ENCODE results near the gene MRPL43. TPM values are rescaled to one million over a fixed set of nuclear protein-coding genes. Genes with fewer than 3 reads are reported as not detected.

MRPL43 gene
- total RNA-seq, 6 experiments from 2014 or later, result 101 to 120 (median 115) TPM

- H3K4me3 Mint-ChIP-seq, result peak within 1 kb of the TSS; percentile 90
- peaks cover 29% of the 10 kb centered on the region for H3K4me1 Mint-ChIP-seq (ENCODE audit: low read depth)
- H3K27me3 Mint-ChIP-seq (ENCODE audit: insufficient read depth), result no peaks in the 10 kb centered on the region; the same call in none of the 2 replicates
- no peaks in the 10 kb centered on the region for H3K9me3 Mint-ChIP-seq
- no peak for TF ChIP-seq CTCF (IDR thresholded peaks at IDR 0.05)
- peaks cover 6% of the 10 kb centered on the region; the same call in 1 of the 2 replicates for H3K36me3 Mint-ChIP-seq (ENCODE audit: low read depth)
- H3K27ac Mint-ChIP-seq, result peak within 1 kb of the TSS; percentile 95
- DNase-seq, result no peak
These were observed 12.4 kb upstream of the MRPL43 start, which contains the start of gene LZTS2 for GRCh38 chr10:100999742-101000126. LZTS2 (plus strand) TSS chr10:100999808; CDS start chr10:101002539, 2,731 bp downstream.

- Mint-ChIP-seq H3K36me3 (ENCODE audit: low read depth) (peaks cover 6% of the 10 kb centered on the region; the same call in 1 of the 2 replicates), H3K27me3 (ENCODE audit: insufficient read depth) (no peaks in the 10 kb centered on the region; the same call in none of the 2 replicates), H3K9me3 (no peaks in the 10 kb centered on the region), H3K27ac (peak overlapping the region; percentile 95), H3K4me1 (ENCODE audit: low read depth) (peaks cover 34% of the 10 kb centered on the region), H3K4me3 (peak overlapping the region; percentile 90)
- TF ChIP-seq CTCF (IDR thresholded peaks at IDR 0.05), result peak; percentile 99
- peak; percentile 53 for DNase-seq
These were observed 11.9 kb upstream of the MRPL43 start for GRCh38 chr10:100998991-100999741.

GRCh38 chr10:100998183-100998990 lies 11.1 kb upstream of the MRPL43 start:
- peak overlapping the region; percentile 95 for H3K27ac Mint-ChIP-seq
- no peaks in the 10 kb centered on the region for H3K9me3 Mint-ChIP-seq
- TF ChIP-seq CTCF (IDR thresholded peaks at IDR 0.05), result no peak
- H3K27me3 Mint-ChIP-seq (ENCODE audit: insufficient read depth), result no peaks in the 10 kb centered on the region; the same call in none of the 2 replicates
- peak overlapping the region; percentile 90 for H3K4me3 Mint-ChIP-seq
- H3K4me1 Mint-ChIP-seq (ENCODE audit: low read depth), result peaks cover 34% of the 10 kb centered on the region
- peaks cover 11% of the 10 kb centered on the region; the same call in 1 of the 2 replicates for H3K36me3 Mint-ChIP-seq (ENCODE audit: low read depth)
- DNase-seq, result peak; percentile 67

- H3K27me3 Mint-ChIP-seq (ENCODE audit: insufficient read depth), result no peaks in the 10 kb centered on the region; the same call in none of the 2 replicates
- H3K27ac Mint-ChIP-seq, result peak overlapping the region; percentile 95
- peak overlapping the region; percentile 90 for H3K4me3 Mint-ChIP-seq
- H3K36me3 Mint-ChIP-seq (ENCODE audit: low read depth), result peaks cover 11% of the 10 kb centered on the region; the same call in 1 of the 2 replicates
- peak; percentile 97 for TF ChIP-seq CTCF (IDR thresholded peaks at IDR 0.05)
- DNase-seq, result peak; percentile 69
- H3K9me3 Mint-ChIP-seq, result no peaks in the 10 kb centered on the region
- H3K4me1 Mint-ChIP-seq (ENCODE audit: low read depth), result peaks cover 34% of the 10 kb centered on the region
These were observed 10.3 kb upstream of the MRPL43 start for GRCh38 chr10:100997360-100998182.

All from HFFc6 (cell line).